Activated T-helper 1 cell treated with anti-CD3 and anti-CD28 coated beads, Interleukin-12 subunit alpha, Interleukin-12 subunit beta, Interleukin-2, Interleukin-4 antibody, amounts not matched to agents 30 ng/mL and 10 ng/mL and 1 ng/mL, durations not matched to agents 14 hours and 24 hours and 36 hours (primary cell): ENCODE data around the gene ADRA2B. TPM values are rescaled to one million over a fixed set of nuclear protein-coding genes. Genes with fewer than 3 reads are reported as not detected.

ENCODE experiments used
- DNase-seq: peaks from one replicate; pipeline ENCODE4 v3.0.0; 2021; ENCODE audit warnings: low spot score
- H3K27ac Mint-ChIP-seq: one replicate; pipeline ENCODE4 v1.8.0; 2021; ENCODE audit warnings: mild to moderate bottlenecking, mixed read lengths
- H3K27me3 Mint-ChIP-seq: one replicate; pipeline ENCODE4 v1.8.0; 2022; ENCODE audit warnings: mild to moderate bottlenecking, moderate library complexity, mixed read lengths; ENCODE audit not compliant: insufficient read depth
- H3K36me3 Mint-ChIP-seq: one replicate; pipeline ENCODE4 v1.8.0; 2021; ENCODE audit warnings: low read depth, mixed read lengths
- H3K4me1 Mint-ChIP-seq: one replicate; pipeline ENCODE4 v1.8.0; 2021; ENCODE audit warnings: low read depth, mixed read lengths
- H3K4me3 Mint-ChIP-seq: one replicate; pipeline ENCODE4 v1.8.0; 2021; ENCODE audit warnings: mild to moderate bottlenecking, moderate library complexity, mixed read lengths
- H3K9me3 Mint-ChIP-seq: one replicate; pipeline ENCODE4 v1.8.0; 2021; ENCODE audit warnings: mixed read lengths
- intact Hi-C: fragments of 100-400 bp; cut with micrococcal nuclease; formaldehyde crosslinking; loops from one replicate; pipeline ENCODE4 v1.15.1; 2024
- total RNA-seq: library from RNA; stranded (reverse); gene quantifications from 2 replicates; pipeline ENCODE4 v1.2.3, GENCODE V29; 2022

ADRA2B gene
- total RNA-seq, 1 donor from 2014 or later, result 0.21 TPM

DNA sequence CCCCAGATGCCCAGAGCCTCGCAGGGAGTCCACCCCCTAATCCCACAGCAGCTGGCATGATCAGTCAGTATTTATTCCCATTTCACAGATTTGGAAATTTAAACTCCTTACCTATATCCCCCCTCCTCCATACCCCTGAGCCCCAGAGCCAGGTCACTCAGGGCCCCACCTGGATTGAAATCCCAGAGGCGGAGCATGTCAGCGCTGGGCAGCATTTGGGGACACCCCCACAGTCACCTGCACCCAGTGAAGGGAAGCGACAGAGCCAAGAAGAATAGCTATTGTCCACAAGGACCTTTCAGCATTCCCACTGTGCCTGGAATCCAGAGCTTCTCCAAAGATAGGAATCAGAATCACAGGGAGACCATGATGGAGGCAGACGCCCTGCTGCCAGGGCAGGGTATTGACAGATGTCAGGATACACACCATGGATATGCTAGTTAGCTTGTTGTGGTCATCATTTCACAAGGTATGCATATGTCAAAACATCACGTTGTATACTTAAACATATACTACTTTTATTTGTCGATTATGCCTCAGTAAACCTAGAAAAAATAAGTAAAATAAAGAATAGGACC is 22.9 kb upstream of the ADRA2B start:
- DNase-seq, result no peak
- Mint-ChIP-seq H3K27ac (no peak overlapping the region), H3K27me3 (peaks cover 2% of the 10 kb centered on the region), H3K4me1 (peaks cover 21% of the 10 kb centered on the region), H3K36me3 (peaks cover 25% of the 10 kb centered on the region), H3K9me3 (no peaks in the 10 kb centered on the region), H3K4me3 (no peak overlapping the region)
- intact Hi-C loops, result no loop called here

DNA sequence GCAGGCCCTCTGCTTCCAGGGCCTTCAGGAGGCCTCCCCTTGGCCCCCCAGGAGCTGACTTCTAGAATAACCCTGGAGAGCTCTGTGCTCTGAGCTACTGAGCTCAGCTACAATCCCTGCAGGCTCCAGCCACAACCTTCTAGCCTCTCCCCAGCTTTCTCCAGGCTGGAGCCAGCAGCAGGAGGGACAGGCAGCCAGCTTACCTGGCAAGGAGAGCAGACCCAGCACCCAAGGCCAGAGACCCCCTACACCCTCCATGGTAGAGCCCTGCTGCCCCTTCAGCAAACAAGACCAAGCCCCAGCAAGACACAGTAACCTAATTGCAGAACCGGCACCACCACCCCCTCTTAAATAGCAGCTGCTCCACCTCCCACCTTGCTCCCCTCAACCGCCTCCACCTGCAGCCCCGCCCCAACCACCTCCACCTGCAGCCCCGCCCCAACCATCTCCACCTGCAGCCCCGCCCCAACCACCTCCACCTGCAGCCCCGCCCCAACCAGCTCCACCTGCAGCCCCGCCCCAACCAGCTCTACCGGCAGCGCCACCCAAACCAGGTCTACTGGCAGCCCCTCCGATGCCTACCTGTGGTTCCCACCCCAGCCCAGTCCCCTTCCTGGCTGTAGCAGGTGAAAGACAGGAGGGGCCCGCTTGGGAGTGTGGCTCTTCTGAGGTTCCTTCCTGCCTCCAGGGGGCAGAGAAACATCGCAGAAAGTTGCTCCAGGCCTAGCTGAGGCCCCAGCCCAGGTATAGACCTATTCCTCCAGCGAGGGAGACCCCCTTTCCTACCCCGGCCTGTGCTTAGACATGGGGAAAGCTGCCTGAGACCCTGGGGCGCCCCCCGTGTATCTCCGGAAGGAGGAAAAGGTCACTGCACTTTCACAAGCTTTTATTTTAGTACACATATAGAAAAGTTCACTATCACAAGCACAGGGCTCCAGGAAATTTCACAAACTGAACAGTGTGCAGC is 22.1 kb upstream of the ADRA2B start, which contains the start of gene ASTL:
Gene ASTL, minus strand, starts transcription at position 324 of the 967 bp plus-strand sequence. Its CDS starts 66 bp downstream, at position 258.
- H3K4me3 Mint-ChIP-seq, result no peak within 1 kb of the TSS

DNA sequence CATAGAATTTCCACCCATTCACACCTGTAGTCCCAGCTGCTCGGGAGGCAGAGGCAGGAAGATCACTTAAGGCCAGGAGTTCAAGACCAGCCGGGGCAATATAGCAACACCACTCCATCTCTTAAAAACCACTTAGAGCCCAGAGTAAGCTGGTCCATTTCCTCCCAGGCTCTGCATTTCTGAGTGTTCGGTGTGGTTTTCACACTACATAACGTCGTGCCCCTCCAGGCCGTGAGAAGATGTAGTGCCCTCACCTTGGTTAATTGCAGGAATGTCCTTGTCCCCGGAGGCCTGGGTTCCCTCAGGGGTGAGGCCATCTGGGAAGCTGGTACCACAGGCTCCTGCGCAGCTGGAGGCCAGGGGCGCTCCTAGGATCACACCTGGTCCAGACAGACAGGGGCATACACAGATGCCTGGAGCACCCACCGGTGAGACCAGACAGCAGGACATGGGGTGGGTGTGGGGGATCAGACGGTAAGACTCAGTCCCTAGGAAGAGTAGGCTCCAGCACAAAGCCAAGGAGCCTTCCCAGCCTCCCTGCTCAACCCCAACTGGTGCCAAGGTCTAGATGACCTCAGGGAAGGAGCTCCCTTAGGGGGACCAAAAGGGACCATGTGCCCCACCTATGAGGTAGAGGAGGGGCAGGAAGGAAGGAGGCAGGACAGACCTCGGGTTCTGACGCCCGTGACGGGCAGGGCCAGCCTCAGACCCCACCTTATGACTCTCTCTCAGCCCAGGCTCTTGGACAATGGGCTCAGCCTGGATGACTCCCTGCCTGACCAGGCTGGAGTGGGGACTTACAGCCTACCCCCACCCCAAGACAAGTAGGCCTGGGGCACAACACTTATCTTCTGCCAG is 21.2 kb upstream of the ADRA2B start:
- H3K4me3 Mint-ChIP-seq, result no peak overlapping the region
- H3K9me3 Mint-ChIP-seq, result no peaks in the 10 kb centered on the region
- intact Hi-C loops, result loop anchor here (1.0 kb wide), 1 partner anchor 37 kb away; no protein-coding TSS in a partner anchor
- peaks cover 8% of the 10 kb centered on the region for H3K36me3 Mint-ChIP-seq
- DNase-seq, result no peak
- H3K27me3 Mint-ChIP-seq, result peaks cover 2% of the 10 kb centered on the region
- H3K4me1 Mint-ChIP-seq, result peaks cover 17% of the 10 kb centered on the region
- H3K27ac Mint-ChIP-seq, result no peak overlapping the region

More for the DNA sequence above, 22.1 kb upstream of the ADRA2B start, which contains the start of gene ASTL:
- intact Hi-C loops, result loop anchor here (1.0 kb wide), 1 partner anchor 36 kb away; no protein-coding TSS in a partner anchor
- H3K27ac Mint-ChIP-seq, result no peak within 1 kb of the TSS
- H3K9me3 Mint-ChIP-seq, result no peaks in the 10 kb centered on the region
- peak; percentile 53 for DNase-seq
- H3K27me3 Mint-ChIP-seq, result peaks cover 2% of the 10 kb centered on the region
- peaks cover 17% of the 10 kb centered on the region for H3K4me1 Mint-ChIP-seq
- peaks cover 17% of the 10 kb centered on the region for H3K36me3 Mint-ChIP-seq

DNA sequence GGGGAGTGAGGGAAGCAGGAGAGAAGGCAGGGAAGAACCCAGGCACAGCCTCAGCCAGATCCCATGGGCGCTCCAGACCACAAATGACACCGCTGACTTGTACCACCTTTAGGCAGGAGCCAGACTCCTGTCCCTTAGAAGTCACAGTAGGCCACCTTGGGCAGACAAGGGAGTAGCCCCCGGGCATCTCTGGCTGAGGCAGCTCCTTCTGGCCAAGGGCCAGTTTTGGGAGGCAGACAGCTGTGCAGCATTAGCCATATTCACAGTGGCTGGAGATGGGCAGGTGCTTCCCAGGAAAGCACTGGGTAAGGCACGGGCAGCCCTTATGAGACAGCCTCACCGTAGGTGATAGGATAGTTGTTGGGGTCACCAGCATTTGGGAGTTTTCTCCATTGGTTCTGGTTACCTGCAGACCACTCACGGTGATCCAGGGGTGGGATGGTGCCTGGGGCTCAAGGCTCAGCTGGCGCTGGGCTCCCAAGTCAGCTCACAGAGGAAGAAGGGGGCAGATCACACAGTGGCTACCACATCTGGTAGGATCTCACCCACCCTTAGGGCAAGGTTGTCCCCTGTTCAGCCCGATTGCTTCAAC is 19.9 kb upstream of the ADRA2B start:
- intact Hi-C loops, result no loop called here
- H3K27ac Mint-ChIP-seq, result no peak overlapping the region
- peaks cover 15% of the 10 kb centered on the region for H3K4me1 Mint-ChIP-seq
- H3K27me3 Mint-ChIP-seq, result peaks cover 2% of the 10 kb centered on the region
- H3K4me3 Mint-ChIP-seq, result no peak overlapping the region
- no peaks in the 10 kb centered on the region for H3K36me3 Mint-ChIP-seq
- DNase-seq, result no peak
- H3K9me3 Mint-ChIP-seq, result no peaks in the 10 kb centered on the region

DNA sequence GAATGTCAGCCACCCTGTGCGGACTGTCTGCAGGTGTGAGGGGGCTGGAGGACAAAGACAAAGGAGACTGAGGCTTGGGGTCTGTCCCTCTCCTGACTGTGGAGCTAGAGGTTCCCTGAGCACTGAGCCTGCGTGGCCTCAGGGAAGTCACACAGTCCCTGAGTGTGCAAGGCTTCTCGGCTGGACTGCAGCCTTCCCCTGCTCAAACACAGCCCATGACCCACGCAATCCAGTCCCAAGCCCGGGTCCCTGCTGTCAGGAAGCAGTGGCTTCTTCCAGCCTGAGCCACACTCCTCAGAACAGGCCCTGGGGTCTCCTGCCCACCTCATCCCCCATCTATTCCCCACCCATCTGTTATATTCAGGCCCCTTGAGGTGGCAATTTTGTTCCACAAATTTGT is 19.2 kb upstream of the ADRA2B start:
- no peak for DNase-seq
- Mint-ChIP-seq H3K27ac (no peak overlapping the region), H3K9me3 (no peaks in the 10 kb centered on the region), H3K36me3 (peaks cover 2% of the 10 kb centered on the region), H3K4me1 (peaks cover 18% of the 10 kb centered on the region), H3K27me3 (peaks cover 2% of the 10 kb centered on the region), H3K4me3 (no peak overlapping the region)
- intact Hi-C loops, result no loop called here

DNA sequence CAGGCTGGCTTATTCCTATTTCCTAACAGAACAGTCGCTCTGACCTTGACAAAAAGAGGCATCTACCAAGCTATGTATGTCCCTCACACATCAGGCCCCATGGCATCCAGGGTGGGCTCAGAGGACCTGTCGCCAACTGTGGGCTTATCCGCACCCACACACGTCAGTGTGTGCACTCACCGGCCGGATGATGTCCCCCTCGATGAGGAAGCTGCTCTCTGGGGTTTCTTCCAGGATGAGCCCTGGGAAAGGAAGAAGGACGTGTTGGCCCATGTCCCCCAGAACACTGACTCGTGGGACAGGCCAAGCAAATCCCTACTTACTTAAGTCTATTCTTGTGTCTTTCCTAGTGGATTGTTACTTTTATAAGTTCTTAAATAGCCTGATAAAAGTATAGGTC is 18.8 kb upstream of the ADRA2B start:
- DNase-seq, result no peak
- H3K27ac Mint-ChIP-seq, result no peak overlapping the region
- H3K27me3 Mint-ChIP-seq, result peaks cover 2% of the 10 kb centered on the region
- peaks cover 18% of the 10 kb centered on the region for H3K4me1 Mint-ChIP-seq
- intact Hi-C loops, result no loop called here
- no peak overlapping the region for H3K4me3 Mint-ChIP-seq
- H3K9me3 Mint-ChIP-seq, result no peaks in the 10 kb centered on the region
- H3K36me3 Mint-ChIP-seq, result peaks cover 2% of the 10 kb centered on the region

DNA sequence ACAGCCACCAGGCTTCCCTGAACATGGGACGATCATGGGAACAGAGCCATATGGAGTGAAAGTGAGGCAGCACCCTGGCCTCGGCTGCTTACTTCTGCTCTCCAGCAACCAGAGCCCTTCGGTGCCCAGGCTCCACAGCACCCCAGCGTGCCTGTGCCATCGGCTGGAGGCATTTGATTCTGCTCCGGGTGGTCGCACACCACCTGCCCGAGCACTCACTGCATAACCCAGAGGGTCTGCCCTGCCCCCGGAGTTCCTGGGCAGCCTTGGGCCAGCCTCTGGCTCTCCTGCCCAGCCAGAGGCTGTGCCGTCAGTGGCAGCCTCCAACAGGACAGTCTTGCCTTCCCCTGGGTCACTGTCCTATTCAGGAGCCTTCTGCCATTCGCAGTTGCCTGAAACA is 18.1 kb upstream of the ADRA2B start:
- Mint-ChIP-seq H3K9me3 (no peaks in the 10 kb centered on the region), H3K4me1 (peaks cover 18% of the 10 kb centered on the region), H3K27me3 (peaks cover 2% of the 10 kb centered on the region), H3K4me3 (no peak overlapping the region), H3K36me3 (peaks cover 2% of the 10 kb centered on the region), H3K27ac (no peak overlapping the region)
- intact Hi-C loops, result no loop called here
- no peak for DNase-seq

DNA sequence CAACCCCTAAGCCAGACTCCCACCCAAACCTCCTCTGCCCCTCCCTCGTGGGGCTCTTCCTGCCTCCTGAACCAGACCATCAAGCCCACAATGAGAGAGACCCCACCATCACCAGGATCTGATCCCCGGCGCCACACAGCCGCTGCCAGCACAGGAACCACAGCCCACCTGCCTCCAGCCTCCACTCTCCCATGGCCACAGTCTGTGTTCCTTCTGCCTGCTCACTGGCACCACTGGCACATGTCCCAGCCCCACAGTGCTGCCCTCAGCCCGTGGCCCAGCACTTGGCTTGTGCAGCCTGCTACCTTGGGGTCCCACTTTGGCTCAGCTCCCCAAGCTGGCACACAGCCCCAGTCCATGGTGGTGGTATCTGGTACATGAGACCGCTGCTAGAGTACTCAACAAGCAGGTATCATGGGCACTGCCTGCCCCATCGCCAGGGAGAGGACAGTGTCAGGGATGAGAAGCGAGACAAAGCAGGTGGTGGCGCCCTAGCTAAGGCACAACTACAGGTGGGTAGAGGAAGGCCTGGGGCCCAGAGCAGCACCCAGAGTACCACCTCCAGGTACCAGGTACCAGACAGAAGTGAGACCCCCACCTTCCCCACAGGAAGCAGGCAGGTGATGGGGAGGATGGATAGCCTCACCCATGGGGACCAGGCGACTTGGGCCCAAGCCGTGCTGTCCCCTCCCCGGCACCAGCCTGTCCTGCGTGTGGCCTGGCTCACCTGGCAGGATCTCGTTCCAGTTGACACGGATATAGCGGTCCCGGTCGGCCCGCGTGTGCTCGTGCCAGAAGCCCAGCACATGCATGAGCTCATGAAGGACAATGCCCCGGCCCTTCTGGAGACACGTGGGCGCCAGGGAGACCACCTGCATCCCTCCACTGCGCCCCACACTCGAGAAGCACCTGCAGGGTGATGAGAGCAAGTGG is 15.7 kb upstream of the ADRA2B start:
- H3K4me3 Mint-ChIP-seq, result no peak overlapping the region

DNA sequence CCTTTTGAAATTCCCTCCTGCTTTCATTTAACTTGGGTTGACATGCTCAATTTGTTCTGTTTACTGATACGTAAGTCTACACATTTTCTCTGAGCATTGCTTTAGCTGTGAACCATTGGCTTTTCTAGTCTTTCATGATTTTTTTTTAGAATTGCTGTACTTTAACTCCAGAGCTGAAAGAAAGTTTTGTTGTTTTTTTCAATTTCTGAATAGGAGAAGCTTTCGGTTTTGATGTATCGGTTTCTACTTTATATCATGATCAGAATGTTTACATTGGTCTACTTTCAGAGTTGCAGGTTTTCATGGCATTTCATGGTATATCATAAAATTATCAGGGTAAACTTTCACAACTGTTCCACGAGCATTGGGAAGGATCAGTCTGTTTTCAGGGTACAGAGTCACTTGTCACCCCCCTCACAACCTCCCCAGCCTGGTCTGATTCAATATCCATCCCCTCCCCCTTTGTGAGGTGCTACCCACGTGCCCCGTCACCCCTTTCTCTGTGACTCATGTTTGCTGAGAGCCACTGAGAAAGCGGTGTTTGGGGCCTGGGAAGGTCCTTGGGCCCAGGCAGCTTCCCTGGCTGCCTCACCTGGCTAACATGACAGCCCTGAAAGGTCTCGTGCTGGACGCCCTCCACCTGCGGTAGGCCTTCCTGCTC is 14.9 kb upstream of the ADRA2B start:
- H3K4me3 Mint-ChIP-seq, result no peak overlapping the region
- no peak for DNase-seq

More for the DNA sequence above, 15.7 kb upstream of the ADRA2B start:
- Mint-ChIP-seq H3K9me3 (no peaks in the 10 kb centered on the region), H3K27ac (peak overlapping the region; percentile 40), H3K27me3 (peaks cover 1% of the 10 kb centered on the region), H3K36me3 (peaks cover 2% of the 10 kb centered on the region), H3K4me1 (peaks cover 12% of the 10 kb centered on the region)
- intact Hi-C loops, result no loop called here
- DNase-seq, result no peak

DNA sequence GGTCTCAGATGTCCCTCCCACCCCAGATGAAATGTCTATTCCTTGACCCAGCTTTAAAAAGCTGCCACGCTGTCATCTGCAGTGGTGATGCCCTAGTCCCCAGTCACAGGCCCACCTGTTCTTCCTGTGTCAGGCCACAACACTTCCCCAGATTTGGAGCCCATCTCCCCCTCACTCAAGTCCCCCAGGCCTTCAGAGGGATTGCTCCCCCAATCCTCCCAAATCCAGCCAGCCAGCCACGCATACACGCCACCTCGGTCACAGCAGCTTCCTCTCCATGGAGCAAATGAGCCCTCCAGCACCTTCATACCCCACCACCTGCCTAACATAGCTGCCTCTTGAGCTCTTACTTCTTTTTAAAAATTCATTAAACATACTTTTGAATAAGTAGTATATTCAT is 14.1 kb upstream of the ADRA2B start:
- no peak for DNase-seq
- intact Hi-C loops, result no loop called here
- Mint-ChIP-seq H3K4me3 (no peak overlapping the region), H3K27ac (no peak overlapping the region), H3K4me1 (peaks cover 12% of the 10 kb centered on the region), H3K27me3 (no peaks in the 10 kb centered on the region), H3K9me3 (no peaks in the 10 kb centered on the region), H3K36me3 (peaks cover 12% of the 10 kb centered on the region)

More for the DNA sequence above, 14.9 kb upstream of the ADRA2B start:
- Mint-ChIP-seq H3K4me1 (peaks cover 12% of the 10 kb centered on the region), H3K27ac (peak overlapping the region; percentile 40), H3K27me3 (no peaks in the 10 kb centered on the region), H3K36me3 (peaks cover 6% of the 10 kb centered on the region), H3K9me3 (no peaks in the 10 kb centered on the region)
- intact Hi-C loops, result no loop called here

DNA sequence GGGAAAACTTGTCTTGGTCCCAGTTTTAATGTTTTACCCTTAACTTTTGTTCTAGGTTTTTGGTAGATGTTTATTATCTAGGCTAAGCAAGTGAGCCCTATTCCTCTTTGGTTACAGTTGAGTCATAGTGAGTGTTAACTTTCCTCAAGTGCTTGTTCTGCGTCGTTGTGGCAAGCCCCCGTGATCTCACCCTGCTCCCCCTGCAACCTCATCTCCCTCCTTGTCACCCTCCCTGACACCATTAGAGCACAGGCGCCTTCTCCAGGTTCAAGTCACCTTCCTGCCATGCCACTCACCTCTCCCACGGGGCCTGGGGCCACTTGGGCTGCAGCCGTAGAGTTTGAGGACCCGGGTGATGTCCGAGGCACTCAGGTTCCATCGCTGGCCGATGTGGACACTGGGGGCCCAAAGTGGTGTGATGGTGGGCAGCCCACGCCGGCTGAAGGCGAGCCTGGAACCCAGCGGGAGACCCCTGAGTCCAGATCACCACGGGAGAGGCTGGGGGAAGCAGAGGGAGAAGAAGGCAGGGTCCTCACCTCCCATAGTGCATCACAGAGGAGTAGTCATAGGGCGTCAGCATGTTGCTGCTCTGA is 13.3 kb upstream of the ADRA2B start:
- DNase-seq, result no peak
- intact Hi-C loops, result no loop called here
- Mint-ChIP-seq H3K27ac (no peak overlapping the region), H3K4me3 (no peak overlapping the region), H3K4me1 (peaks cover 12% of the 10 kb centered on the region), H3K9me3 (no peaks in the 10 kb centered on the region), H3K36me3 (peaks cover 12% of the 10 kb centered on the region), H3K27me3 (no peaks in the 10 kb centered on the region)
